Measurements from ENCODE around the gene CNTN3. TPM values are rescaled to one million over a fixed set of nuclear protein-coding genes. Genes with fewer than 3 reads are reported as not detected.
A peak's percentile ranks its signal among the peaks of the same experiment; 100 is the strongest.

The CNTN3 gene
- polyA plus RNA-seq (2013, experiment 1 of 2) = 0.04 TPM
- 0.03 TPM for polyA plus RNA-seq (2013, experiment 2 of 2)

GRCh38 chr3:74614107-74614967 is at the start of gene CNTN3:
TSS of gene CNTN3 (minus strand) at chr3:74614659. CDS start at chr3:74521112, 93,547 bp downstream.
- Histone ChIP-seq H3K4ac (ENCODE audit: low read depth, low read length) (peak within 1 kb of the TSS; percentile 40), H3K79me1 (ENCODE audit: low read length) (no peaks in the 10 kb centered on the region), H2BK120ac (ENCODE audit: low read depth, low read length) (no peak within 1 kb of the TSS), H3K4me1 (ENCODE audit: control insufficient read depth, low read depth, low read length) (no peaks in the 10 kb centered on the region), H3K27me3 (ENCODE audit: insufficient read depth, low read length, poor library complexity) (peaks cover 19% of the 10 kb centered on the region), H3K18ac (ENCODE audit: low read length) (peak within 1 kb of the TSS; percentile 20), H3K79me2 (ENCODE audit: control insufficient read depth, insufficient read depth, low read length) (no peaks in the 10 kb centered on the region), H3K4me2 (ENCODE audit: low read length) (peak within 1 kb of the TSS; percentile 36), H2BK15ac (replicated peaks; ENCODE audit: low read depth) (no peak within 1 kb of the TSS), H3K36me3 (ENCODE audit: control insufficient read depth, insufficient read depth, low read length) (no peaks in the 10 kb centered on the region), H4K5ac (ENCODE audit: low read length) (no peak within 1 kb of the TSS), H4K8ac (ENCODE audit: low read depth, low read length) (no peak within 1 kb of the TSS), H2AK5ac (ENCODE audit: low read length) (no peak within 1 kb of the TSS), H2BK5ac (ENCODE audit: low read length) (no peak within 1 kb of the TSS), H3K56ac (ENCODE audit: low read length) (peak within 1 kb of the TSS; percentile 67), H3K4me3 (ENCODE audit: low read length) (no peak within 1 kb of the TSS), H3K9ac (ENCODE audit: low read length) (peak within 1 kb of the TSS; percentile 21), H3K27ac (ENCODE audit: low read depth, low read length) (no peak within 1 kb of the TSS), H3K23ac (ENCODE audit: low read length) (no peak within 1 kb of the TSS)
- no CpG with 5 or more reads among the region's 108 CpGs for WGBS (ENCODE audit: extremely low coverage, insufficient coverage, low lambda C conversion rate)
- peak; percentile 64 for DNase-seq

- DNase-seq = no peak
- no peak overlapping the region for H2BK120ac ChIP-seq (ENCODE audit: low read depth, low read length)
- H3K4me1 ChIP-seq (ENCODE audit: control insufficient read depth, low read depth, low read length) = no peaks in the 10 kb centered on the region
- H3K18ac ChIP-seq (ENCODE audit: low read length) = no peak overlapping the region
- H3K27me3 ChIP-seq (ENCODE audit: insufficient read depth, low read length, poor library complexity) = no peaks in the 10 kb centered on the region
- H3K27ac ChIP-seq (ENCODE audit: low read depth, low read length) = no peak overlapping the region
- no peak overlapping the region for H3K4me3 ChIP-seq (ENCODE audit: low read length)
- WGBS (ENCODE audit: extremely low coverage, insufficient coverage, low lambda C conversion rate) = no CpG with 5 or more reads among the region's 3 CpGs
- no peak overlapping the region for H3K56ac ChIP-seq (ENCODE audit: low read length)
- no peak overlapping the region for H3K4ac ChIP-seq (ENCODE audit: low read depth, low read length)
- H4K5ac ChIP-seq (ENCODE audit: low read length) = no peak overlapping the region
- no peak overlapping the region for H3K4me2 ChIP-seq (ENCODE audit: low read length)
- no peak overlapping the region for H3K23ac ChIP-seq (ENCODE audit: low read length)
- no peak overlapping the region for H4K8ac ChIP-seq (ENCODE audit: low read depth, low read length)
- no peak overlapping the region for H2AK5ac ChIP-seq (ENCODE audit: low read length)
- no peak overlapping the region for H3K9ac ChIP-seq (ENCODE audit: low read length)
- H2BK15ac ChIP-seq (replicated peaks; ENCODE audit: low read depth) = no peak overlapping the region
- H3K79me1 ChIP-seq (ENCODE audit: low read length) = no peaks in the 10 kb centered on the region
- H2BK5ac ChIP-seq (ENCODE audit: low read length) = no peak overlapping the region
- H3K79me2 ChIP-seq (ENCODE audit: control insufficient read depth, insufficient read depth, low read length) = no peaks in the 10 kb centered on the region
- H3K36me3 ChIP-seq (ENCODE audit: control insufficient read depth, insufficient read depth, low read length) = no peaks in the 10 kb centered on the region
These were observed 48.7 kb upstream of the CNTN3 start for GRCh38 chr3:74663178-74663577.

DNA sequence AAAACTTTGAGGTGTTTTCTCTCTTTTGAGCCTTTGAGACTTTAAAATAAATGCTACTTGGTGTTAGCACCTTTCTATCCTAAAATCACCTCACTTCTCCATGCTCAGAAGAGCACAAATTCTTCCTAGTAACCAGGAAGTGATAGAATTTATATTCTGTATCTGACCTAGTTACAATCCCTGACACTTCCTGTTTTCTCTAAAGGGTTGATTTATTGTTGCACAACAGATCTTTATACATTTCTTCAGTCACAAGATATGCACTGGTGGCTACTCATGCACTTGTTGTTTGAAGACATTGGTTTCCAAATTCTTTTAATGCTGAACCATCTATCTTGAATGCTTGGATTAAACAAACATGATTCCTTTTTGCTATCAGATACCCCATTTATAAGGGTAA is 47.2 kb upstream of the CNTN3 start:
- no peak overlapping the region for H2BK120ac ChIP-seq (ENCODE audit: low read depth, low read length)
- no peaks in the 10 kb centered on the region for H3K79me1 ChIP-seq (ENCODE audit: low read length)
- no peaks in the 10 kb centered on the region for H3K36me3 ChIP-seq (ENCODE audit: control insufficient read depth, insufficient read depth, low read length)
- H3K4me3 ChIP-seq (ENCODE audit: low read length) = no peak overlapping the region
- H3K18ac ChIP-seq (ENCODE audit: low read length) = no peak overlapping the region
- no peak overlapping the region for H2BK15ac ChIP-seq (replicated peaks; ENCODE audit: low read depth)
- no peaks in the 10 kb centered on the region for H3K79me2 ChIP-seq (ENCODE audit: control insufficient read depth, insufficient read depth, low read length)
- no peak overlapping the region for H4K5ac ChIP-seq (ENCODE audit: low read length)
- DNase-seq = no peak
- no peak overlapping the region for H4K8ac ChIP-seq (ENCODE audit: low read depth, low read length)
- no peak overlapping the region for H3K4me2 ChIP-seq (ENCODE audit: low read length)
- no peak overlapping the region for H3K27ac ChIP-seq (ENCODE audit: low read depth, low read length)
- H2AK5ac ChIP-seq (ENCODE audit: low read length) = no peak overlapping the region
- no peak overlapping the region for H3K4ac ChIP-seq (ENCODE audit: low read depth, low read length)
- no peak overlapping the region for H3K23ac ChIP-seq (ENCODE audit: low read length)
- no peaks in the 10 kb centered on the region for H3K4me1 ChIP-seq (ENCODE audit: control insufficient read depth, low read depth, low read length)
- no peak overlapping the region for H3K56ac ChIP-seq (ENCODE audit: low read length)
- no peak overlapping the region for H3K9ac ChIP-seq (ENCODE audit: low read length)
- no peak overlapping the region for H2BK5ac ChIP-seq (ENCODE audit: low read length)
- no peaks in the 10 kb centered on the region for H3K27me3 ChIP-seq (ENCODE audit: insufficient read depth, low read length, poor library complexity)

DNA sequence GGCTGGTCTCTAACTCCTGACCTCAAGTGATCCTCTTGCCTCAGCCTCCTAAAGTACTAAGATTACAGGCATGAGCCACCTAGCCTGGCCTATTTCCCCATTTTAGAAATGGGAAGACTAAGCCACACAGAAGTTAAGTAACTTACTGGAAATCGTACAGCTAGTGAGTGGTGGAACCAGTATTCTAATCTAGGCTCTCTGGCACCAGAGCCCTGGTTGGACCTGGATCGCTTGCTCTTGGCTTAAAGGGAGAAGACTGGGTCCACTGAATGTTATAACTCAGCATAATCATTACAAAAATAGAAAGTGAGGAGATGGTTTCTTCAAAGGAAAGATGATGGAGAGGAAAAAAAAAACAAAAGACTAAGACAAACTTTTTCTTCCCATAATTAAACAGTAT is 37.4 kb upstream of the CNTN3 start:
- Histone ChIP-seq H2BK5ac (ENCODE audit: low read length) (no peak overlapping the region), H3K36me3 (ENCODE audit: control insufficient read depth, insufficient read depth, low read length) (no peaks in the 10 kb centered on the region), H3K4me1 (ENCODE audit: control insufficient read depth, low read depth, low read length) (no peaks in the 10 kb centered on the region), H3K18ac (ENCODE audit: low read length) (no peak overlapping the region), H3K9ac (ENCODE audit: low read length) (no peak overlapping the region), H2BK120ac (ENCODE audit: low read depth, low read length) (no peak overlapping the region), H3K27me3 (ENCODE audit: insufficient read depth, low read length, poor library complexity) (no peaks in the 10 kb centered on the region), H3K79me2 (ENCODE audit: control insufficient read depth, insufficient read depth, low read length) (no peaks in the 10 kb centered on the region), H3K27ac (ENCODE audit: low read depth, low read length) (no peak overlapping the region), H3K4me3 (ENCODE audit: low read length) (no peak overlapping the region), H3K23ac (ENCODE audit: low read length) (no peak overlapping the region), H4K5ac (ENCODE audit: low read length) (no peak overlapping the region), H2BK15ac (replicated peaks; ENCODE audit: low read depth) (no peak overlapping the region), H3K79me1 (ENCODE audit: low read length) (no peaks in the 10 kb centered on the region), H3K4ac (ENCODE audit: low read depth, low read length) (no peak overlapping the region), H3K4me2 (ENCODE audit: low read length) (no peak overlapping the region), H3K56ac (ENCODE audit: low read length) (no peak overlapping the region), H2AK5ac (ENCODE audit: low read length) (no peak overlapping the region), H4K8ac (ENCODE audit: low read depth, low read length) (no peak overlapping the region)
- WGBS (ENCODE audit: extremely low coverage, insufficient coverage, low lambda C conversion rate) = no CpG with 5 or more reads among the region's 2 CpGs
- DNase-seq = no peak

DNA sequence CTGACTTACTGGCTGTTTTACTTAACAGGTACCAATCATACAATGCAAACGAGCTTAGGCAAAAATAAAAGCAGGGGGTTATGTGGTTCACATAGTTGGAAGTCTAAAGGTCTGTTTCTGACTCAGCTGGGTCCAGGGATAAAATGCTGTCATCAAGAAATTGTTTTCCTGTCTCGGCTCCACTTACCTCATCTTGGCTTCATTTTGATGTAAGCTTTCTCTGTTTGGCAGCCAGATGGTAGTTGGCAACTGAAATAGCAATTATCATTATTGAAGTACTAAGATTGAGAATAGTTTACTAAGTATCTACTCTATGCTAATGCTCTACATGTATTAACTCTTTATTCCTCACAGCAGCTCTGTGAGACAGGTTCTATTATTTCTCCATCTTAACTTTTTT is 36.8 kb upstream of the CNTN3 start:
- Histone ChIP-seq H2BK5ac (ENCODE audit: low read length) (no peak overlapping the region), H3K4me1 (ENCODE audit: control insufficient read depth, low read depth, low read length) (no peaks in the 10 kb centered on the region), H2AK5ac (ENCODE audit: low read length) (no peak overlapping the region), H3K27me3 (ENCODE audit: insufficient read depth, low read length, poor library complexity) (no peaks in the 10 kb centered on the region), H3K4ac (ENCODE audit: low read depth, low read length) (no peak overlapping the region), H3K4me3 (ENCODE audit: low read length) (no peak overlapping the region), H3K9ac (ENCODE audit: low read length) (no peak overlapping the region), H3K4me2 (ENCODE audit: low read length) (no peak overlapping the region), H3K79me2 (ENCODE audit: control insufficient read depth, insufficient read depth, low read length) (no peaks in the 10 kb centered on the region), H4K8ac (ENCODE audit: low read depth, low read length) (no peak overlapping the region), H3K79me1 (ENCODE audit: low read length) (no peaks in the 10 kb centered on the region), H3K18ac (ENCODE audit: low read length) (no peak overlapping the region), H3K27ac (ENCODE audit: low read depth, low read length) (no peak overlapping the region), H3K23ac (ENCODE audit: low read length) (no peak overlapping the region), H2BK120ac (ENCODE audit: low read depth, low read length) (no peak overlapping the region), H4K5ac (ENCODE audit: low read length) (no peak overlapping the region), H3K56ac (ENCODE audit: low read length) (no peak overlapping the region), H3K36me3 (ENCODE audit: control insufficient read depth, insufficient read depth, low read length) (no peaks in the 10 kb centered on the region), H2BK15ac (replicated peaks; ENCODE audit: low read depth) (no peak overlapping the region)
- no CpG with 5 or more reads among the region's 2 CpGs for WGBS (ENCODE audit: extremely low coverage, insufficient coverage, low lambda C conversion rate)
- DNase-seq = no peak

GRCh38 chr3:74648107-74648506 is 33.6 kb upstream of the CNTN3 start:
- Histone ChIP-seq H3K4ac (ENCODE audit: low read depth, low read length) (no peak overlapping the region), H3K36me3 (ENCODE audit: control insufficient read depth, insufficient read depth, low read length) (no peaks in the 10 kb centered on the region), H3K27ac (ENCODE audit: low read depth, low read length) (no peak overlapping the region), H2BK15ac (replicated peaks; ENCODE audit: low read depth) (no peak overlapping the region), H3K4me3 (ENCODE audit: low read length) (no peak overlapping the region), H3K27me3 (ENCODE audit: insufficient read depth, low read length, poor library complexity) (no peaks in the 10 kb centered on the region), H3K4me1 (ENCODE audit: control insufficient read depth, low read depth, low read length) (no peaks in the 10 kb centered on the region), H2AK5ac (ENCODE audit: low read length) (no peak overlapping the region), H3K4me2 (ENCODE audit: low read length) (no peak overlapping the region), H3K9ac (ENCODE audit: low read length) (no peak overlapping the region), H3K18ac (ENCODE audit: low read length) (no peak overlapping the region), H2BK120ac (ENCODE audit: low read depth, low read length) (no peak overlapping the region), H3K56ac (ENCODE audit: low read length) (no peak overlapping the region), H4K5ac (ENCODE audit: low read length) (no peak overlapping the region), H3K23ac (ENCODE audit: low read length) (no peak overlapping the region), H2BK5ac (ENCODE audit: low read length) (no peak overlapping the region), H4K8ac (ENCODE audit: low read depth, low read length) (no peak overlapping the region), H3K79me2 (ENCODE audit: control insufficient read depth, insufficient read depth, low read length) (no peaks in the 10 kb centered on the region), H3K79me1 (ENCODE audit: low read length) (no peaks in the 10 kb centered on the region)
- no peak for DNase-seq
- no CpG with 5 or more reads among the region's 4 CpGs for WGBS (ENCODE audit: extremely low coverage, insufficient coverage, low lambda C conversion rate)

Measured in mesendoderm (in vitro differentiated cells).